HepG2 (cell line): ENCODE data around the gene FBXW8. TPM values are rescaled to one million over a fixed set of nuclear protein-coding genes. Genes with fewer than 3 reads are reported as not detected.

Experiments used
- ATAC-seq: fragments of 200-7000 bp; cut with Tn5 transposase; 3 replicates; pipeline ENCODE4 v1.9.1; 2020; ENCODE audit warnings: mild to moderate bottlenecking, moderate library complexity
- BruUV-seq: library from RNA; stranded (reverse); fragments of 400-500 nt; replicated peaks from 2 replicates; lab custom pipeline; 2021; lab: Mats Ljungman, UMichigan
- CTCF ChIA-PET: fragments of 300-600 bp; formaldehyde crosslinking; extraction: SDS; loops from one replicate; lab custom pipeline; 2021; ENCODE audit warnings: low total read pairs, inconsistent platforms, low intra/inter-chr PET ratio; lab: Yijun Ruan, JAX
- POLR2A ChIA-PET: fragments of 350-600 bp; sonication (Branson Sonifier 250); formaldehyde crosslinking; loops from one replicate; lab custom pipeline; 2020; ENCODE audit warnings: antibody characterized with exemption, inconsistent platforms; lab: Yijun Ruan, JAX
- DNase-seq: peaks from one replicate; pipeline ENCODE4 v3.0.0-alpha.2; 2015; ENCODE audit warnings: low spot score
- FAIRE-seq: peaks from 3 replicates; lab custom pipeline; 2011; peaks lifted over from hg19 to GRCh38; lab: Jason Lieb, UNC
- H2AFZ ChIP-seq: one replicate; pipeline ENCODE4 v1.6.1; 2011; ENCODE audit warnings: low read length, inconsistent platforms
- H3K27ac ChIP-seq: fragments of 300-600 bp; 3 replicates; pipeline ENCODE4 v1.8.0; 2011; ENCODE audit warnings: mixed run types, mild to moderate bottlenecking, mixed read lengths, low read length, inconsistent platforms; ENCODE audit not compliant: insufficient read depth; ENCODE audit errors: extremely low read length
- H3K27me3 ChIP-seq, 2 experiments: fragments of 200-600 bp in 1 of 2; 2 replicates in 1 of 2; 3 replicates in 1 of 2; pipeline versions ENCODE4 v1.6.0 to v1.8.0; 2011; ENCODE audit warnings: low read length in 2 of 2, mild to moderate bottlenecking in 2 of 2, moderate library complexity in 2 of 2, inconsistent platforms in 1 of 2; ENCODE audit not compliant: insufficient read depth in 2 of 2, control insufficient read depth in 1 of 2
- H3K36me3 ChIP-seq, 2 experiments: fragments of 200-600 bp in 1 of 2; replicated peaks in 1 of 2; 2 replicates in 1 of 2; 3 replicates in 1 of 2; pipeline versions ENCODE4 v1.5.1 to v1.8.0; 2011; ENCODE audit warnings: low read length in 2 of 2, inconsistent platforms in 1 of 2; ENCODE audit not compliant: insufficient read depth in 2 of 2, control insufficient read depth in 1 of 2
- H3K4me1 ChIP-seq: 2 replicates; pipeline ENCODE4 v1.5.1; 2012; ENCODE audit warnings: low read length, inconsistent platforms; ENCODE audit not compliant: insufficient read depth
- H3K4me2 ChIP-seq: 2 replicates; pipeline ENCODE4 v1.6.0; 2011; ENCODE audit warnings: low read depth, low read length, inconsistent platforms
- H3K4me3 ChIP-seq, 3 experiments: fragments of 200-600 bp in 1 of 3; sonication (generic), shearing (Covaris generic) in 1 of 3; replicated peaks in 1 of 3; 2 replicates each; pipeline ENCODE4 v1.5.1; 2011 to 2016; ENCODE audit warnings: low read length in 3 of 3, inconsistent platforms in 2 of 3, low read depth in 2 of 3, mild to moderate bottlenecking in 2 of 3, control low read depth in 1 of 3, mixed read lengths in 1 of 3; ENCODE audit not compliant: insufficient read depth in 1 of 3
- H3K79me2 ChIP-seq: one replicate; pipeline ENCODE4 v1.6.1; 2011; ENCODE audit warnings: low read length, inconsistent platforms; ENCODE audit not compliant: insufficient read depth
- H3K9ac ChIP-seq: 2 replicates; pipeline ENCODE4 v1.6.0; 2011; ENCODE audit warnings: mild to moderate bottlenecking, low read depth, low read length, inconsistent platforms; ENCODE audit not compliant: insufficient read depth
- H3K9me3 ChIP-seq: 2 replicates; pipeline ENCODE4 v1.5.1; 2012; ENCODE audit warnings: mild to moderate bottlenecking, low read length
- H4K20me1 ChIP-seq: 2 replicates; pipeline ENCODE4 v1.6.0; 2011; ENCODE audit warnings: inconsistent platforms, mild to moderate bottlenecking, low read length, moderate library complexity; ENCODE audit not compliant: insufficient read depth
- PAXIP1 ChIP-seq: sonication (generic); formaldehyde crosslinking; conservative IDR thresholded peaks from 2 replicates; pipeline ENCODE4 v1.4.0; 2020; ENCODE audit warnings: mild to moderate bottlenecking, missing genetic modification reagents, moderate library complexity
- POLR2AphosphoS5 ChIP-seq: IDR thresholded peaks from 2 replicates; pipeline ENCODE4 v1.6.1; 2012; ENCODE audit warnings: low read depth, low read length
- PPARG ChIP-seq: conservative IDR thresholded peaks from 2 replicates; pipeline ENCODE4 v1.6.1; 2016; ENCODE audit warnings: missing biosample characterization, missing genetic modification reagents
- RERE ChIP-seq: IDR thresholded peaks from 2 replicates; pipeline ENCODE4 v1.6.1; 2016; ENCODE audit warnings: low read depth, missing genetic modification reagents, missing compliant biosample characterization
- SCMH1 ChIP-seq: sonication (generic); formaldehyde crosslinking; IDR thresholded peaks from 2 replicates; pipeline ENCODE4 v1.9.0; 2021; ENCODE audit warnings: missing genetic modification reagents, mild to moderate bottlenecking, borderline replicate concordance
- SRSF4 ChIP-seq: fragments of 200-400 bp; formaldehyde crosslinking; IDR thresholded peaks from one replicate; pipeline ENCODE4 v1.6.1; 2018; ENCODE audit warnings: mild to moderate bottlenecking, low read depth, low read length, moderate library complexity; ENCODE audit not compliant: poor library complexity, severe bottlenecking
- ZBED4 ChIP-seq: sonication (generic); formaldehyde crosslinking; IDR thresholded peaks from 2 replicates; pipeline ENCODE4 v1.4.0; 2020; ENCODE audit warnings: missing genetic modification reagents, borderline replicate concordance
- ZMYM4 ChIP-seq: sonication (generic); formaldehyde crosslinking; IDR thresholded peaks from 2 replicates; pipeline ENCODE4 v1.8.1; 2023; ENCODE audit warnings: mild to moderate bottlenecking, missing genetic modification reagents
- ZNF30 ChIP-seq: sonication (generic); formaldehyde crosslinking; IDR thresholded peaks from 2 replicates; pipeline ENCODE4 v1.5.0; 2020; ENCODE audit warnings: mild to moderate bottlenecking, missing genetic modification reagents
- ZNF781 ChIP-seq: sonication (generic); formaldehyde crosslinking; IDR thresholded peaks from 2 replicates; pipeline ENCODE4 v1.5.1; 2020; ENCODE audit warnings: borderline replicate concordance, mild to moderate bottlenecking, missing genetic modification reagents; ENCODE audit errors: not compliant biosample characterization
- WGBS: methylation state at CpG from one replicate; pipeline ENCODE4 v1.1.6; 2017; ENCODE audit warnings: low lambda C conversion rate; 5-methylcytosine and 5-hydroxymethylcytosine counted together
- in situ Hi-C: cut with HindIII; loops from 2 replicates; pipeline ENCODE4 v1.10.0; 2017; ENCODE audit warnings: low pct_unique_long_range_greater_than_20kb; ENCODE audit not compliant: extremely low pct_ligation_motif_present
- intact Hi-C: fragments of 100-400 bp; cut with micrococcal nuclease; formaldehyde crosslinking; loops from one replicate; pipeline ENCODE4 v1.10.0; 2022; ENCODE audit not compliant: unreplicated experiment
- polyA plus RNA-seq, 8 experiments: library from polyadenylated mRNA; depleted of rRNA in 3 of 8; stranded (reverse) in 7 of 8; unstranded in 1 of 8; fragments of >200 nt; fragmentation: Illumina TruSeq in 4 of 8; extraction: Trizol in 4 of 8; gene quantifications; 2 replicates each; pipeline versions ENCODE4 v1.2.1 to v1.2.3, GENCODE V29; 2011 to 2016; ENCODE audit warnings: low read depth in 4 of 8, missing spikeins in 1 of 8, mixed read lengths in 1 of 8; ENCODE audit not compliant: insufficient read depth in 1 of 8
- total RNA-seq, 5 experiments: library from RNA; depleted of rRNA; stranded (reverse); fragments of >200 nt; fragmentation: Illumina TruSeq; extraction: Trizol; gene quantifications; 2 replicates each; pipeline ENCODE4 v1.2.3, GENCODE V29; 2016; ENCODE audit warnings: low read depth in 1 of 5

Gene FBXW8
- total and polyA plus RNA-seq, 2 of the 13 experiments (the other 11 are each of a cell fraction or from before 2014, with no cell fraction given), result 5.1 to 5.9 TPM

DNA sequence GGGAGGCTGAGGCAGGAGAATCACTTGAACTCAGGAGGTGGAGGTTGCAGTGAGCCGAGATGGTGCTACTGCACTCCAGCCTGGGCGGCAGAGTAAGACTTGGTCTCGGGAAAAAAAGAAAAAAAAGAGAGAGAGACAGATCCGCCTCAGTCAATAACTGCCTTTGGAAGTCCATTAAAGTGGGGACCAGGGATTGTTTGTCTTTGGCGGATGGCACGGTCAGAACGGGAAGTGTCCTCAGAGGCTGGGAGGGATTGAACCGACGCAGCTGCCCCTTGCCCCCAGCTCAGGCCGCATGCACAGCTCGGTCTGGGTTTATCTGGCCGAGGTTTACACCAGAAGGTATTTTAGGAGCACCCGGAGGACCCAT, 134.0 kb downstream of the FBXW8 start:
- no peaks in the 10 kb centered on the region for H4K20me1 ChIP-seq
- peak overlapping the region; percentile 79 for H3K9ac ChIP-seq
- no peaks in the 10 kb centered on the region for H3K79me2 ChIP-seq
- no peaks in the 10 kb centered on the region for H3K27me3 ChIP-seq
- peak; percentile 63 for FAIRE-seq
- no TSS peak for BruUV-seq
- peak overlapping the region; percentile 84 for H3K4me2 ChIP-seq
- DNase-seq, result peak; percentile 71
- ChIA-PET CTCF (interaction anchor here (2.1 kb wide), 1 partner anchor 19 kb away, joined by 8 read pairs; no protein-coding TSS in a partner anchor), POLR2A (interaction anchor here (0.8 to 1.6 kb wide), 7 partner anchors 11 to 74 kb away, joined by 3 to 9 read pairs (median 4); partner anchors contain the start of gene TESC)
- H3K27ac ChIP-seq, result peak overlapping the region; percentile 99
- H3K36me3 ChIP-seq, result peaks cover 10 to 17% of the 10 kb centered on the region in 2 experiments
- peak; percentile 46 for ATAC-seq
- H2AFZ ChIP-seq, result no peak overlapping the region
- peak overlapping the region; percentile 22 to 62 (median 50); a peak in 5 of 6 replicates for H3K4me3 ChIP-seq
- in situ Hi-C loops (loop anchor here (5.0 kb wide), 1 partner anchor 53 kb away; the partner anchor contains the start of gene TESC), intact Hi-C loops (loop anchor here (2.0 kb wide), 2 partner anchors 20 to 54 kb away; partner anchors contain the start of gene TESC)
- 2% methylated on average over 6 of the region's 13 CpGs for WGBS
- H3K4me1 ChIP-seq, result peaks cover 80% of the 10 kb centered on the region
- no peaks in the 10 kb centered on the region for H3K9me3 ChIP-seq
- TF ChIP-seq ZNF30 (no peak), SCMH1 (CRISPR knock-in tag) (no peak), RERE (CRISPR knock-in tag) (no peak), PAXIP1 (no peak), POLR2AphosphoS5 (0 out of 2 replicates have a peak, but pooled peaks have one; percentile 25), SRSF4 (no peak), ZNF781 (no peak), ZMYM4 (peak; percentile 12; the same call in 1 of the 2 replicates), ZBED4 (no peak), PPARG (0 out of 2 replicates have a peak, but pooled peaks have one; percentile 26)
